Tibial nerve (tissue), 4 donors: Measurements from ENCODE around the gene UGT1A7.

Experiments used
- CTCF ChIP-seq, 5 experiments: fragments of 200-600 bp in 3 of 5; fragments of 450-650 bp in 2 of 5; sonication (generic) in 3 of 5; IDR thresholded peaks; one replicate each; pipeline ENCODE4 v1.5.1; 2016 to 2019; ENCODE audit warnings: antibody characterized with exemption in 5 of 5, mild to moderate bottlenecking in 3 of 5, moderate library complexity in 2 of 5
- EP300 ChIP-seq, 2 donors: sonication (generic); formaldehyde crosslinking; IDR thresholded peaks; one replicate each; pipeline ENCODE4 v1.6.1; 2017; ENCODE audit warnings: antibody characterized with exemption in 2 of 2, mild to moderate bottlenecking in 1 of 2

GRCh38 chr2:233802132-233802815, 120.6 kb downstream of the UGT1A7 start:
- TF ChIP-seq CTCF (IDR thresholded peaks at IDR 0.05) (no peak), EP300 (IDR thresholded peaks at IDR 0.05) (no peak)
